ENCODE data around the gene GYS2.

- TF ChIP-seq ZFP3 (CRISPR knock-in tag; IDR thresholded peaks at IDR 0.05) (no peak), ZNF8 (CRISPR knock-in tag; IDR thresholded peaks at IDR 0.05) (no peak), PATZ1 (CRISPR knock-in tag; IDR thresholded peaks at IDR 0.05; ENCODE audit: borderline replicate concordance) (no peak), CSRNP3 (CRISPR knock-in tag; IDR thresholded peaks at IDR 0.05) (no peak), ARNTL (CRISPR knock-in tag; IDR thresholded peaks at IDR 0.05; ENCODE audit: borderline replicate concordance, low read depth) (no peak), GLIS3 (CRISPR knock-in tag; IDR thresholded peaks at IDR 0.05) (no peak), RARB (CRISPR knock-in tag; IDR thresholded peaks at IDR 0.05) (no peak), ZFP30 (CRISPR knock-in tag; IDR thresholded peaks at IDR 0.05) (no peak), ZNF70 (CRISPR knock-in tag; IDR thresholded peaks at IDR 0.05) (no peak), CSDC2 (CRISPR knock-in tag; IDR thresholded peaks at IDR 0.05) (no peak)
- TF ChIP-seq, protein P1, sequence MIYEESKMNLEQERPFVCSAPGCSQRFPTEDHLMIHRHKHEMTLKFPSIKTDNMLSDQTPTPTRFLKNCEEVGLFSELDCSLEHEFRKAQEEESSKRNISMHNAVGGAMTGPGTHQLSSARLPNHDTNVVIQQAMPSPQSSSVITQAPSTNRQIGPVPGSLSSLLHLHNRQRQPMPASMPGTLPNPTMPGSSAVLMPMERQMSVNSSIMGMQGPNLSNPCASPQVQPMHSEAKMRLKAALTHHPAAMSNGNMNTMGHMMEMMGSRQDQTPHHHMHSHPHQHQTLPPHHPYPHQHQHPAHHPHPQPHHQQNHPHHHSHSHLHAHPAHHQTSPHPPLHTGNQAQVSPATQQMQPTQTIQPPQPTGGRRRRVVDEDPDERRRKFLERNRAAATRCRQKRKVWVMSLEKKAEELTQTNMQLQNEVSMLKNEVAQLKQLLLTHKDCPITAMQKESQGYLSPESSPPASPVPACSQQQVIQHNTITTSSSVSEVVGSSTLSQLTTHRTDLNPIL (CRISPR knock-in tag; IDR thresholded peaks at IDR 0.05; ENCODE audit: low read depth), result no peak
- TF ChIP-seq, protein P2, sequence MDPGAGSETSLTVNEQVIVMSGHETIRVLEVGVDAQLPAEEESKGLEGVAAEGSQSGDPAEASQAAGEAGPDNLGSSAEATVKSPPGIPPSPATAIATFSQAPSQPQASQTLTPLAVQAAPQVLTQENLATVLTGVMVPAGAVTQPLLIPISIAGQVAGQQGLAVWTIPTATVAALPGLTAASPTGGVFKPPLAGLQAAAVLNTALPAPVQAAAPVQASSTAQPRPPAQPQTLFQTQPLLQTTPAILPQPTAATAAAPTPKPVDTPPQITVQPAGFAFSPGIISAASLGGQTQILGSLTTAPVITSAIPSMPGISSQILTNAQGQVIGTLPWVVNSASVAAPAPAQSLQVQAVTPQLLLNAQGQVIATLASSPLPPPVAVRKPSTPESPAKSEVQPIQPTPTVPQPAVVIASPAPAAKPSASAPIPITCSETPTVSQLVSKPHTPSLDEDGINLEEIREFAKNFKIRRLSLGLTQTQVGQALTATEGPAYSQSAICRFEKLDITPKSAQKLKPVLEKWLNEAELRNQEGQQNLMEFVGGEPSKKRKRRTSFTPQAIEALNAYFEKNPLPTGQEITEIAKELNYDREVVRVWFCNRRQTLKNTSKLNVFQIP (CRISPR knock-in tag; IDR thresholded peaks at IDR 0.05; ENCODE audit: borderline replicate concordance, low read depth), result no peak
- TF ChIP-seq, protein P3, sequence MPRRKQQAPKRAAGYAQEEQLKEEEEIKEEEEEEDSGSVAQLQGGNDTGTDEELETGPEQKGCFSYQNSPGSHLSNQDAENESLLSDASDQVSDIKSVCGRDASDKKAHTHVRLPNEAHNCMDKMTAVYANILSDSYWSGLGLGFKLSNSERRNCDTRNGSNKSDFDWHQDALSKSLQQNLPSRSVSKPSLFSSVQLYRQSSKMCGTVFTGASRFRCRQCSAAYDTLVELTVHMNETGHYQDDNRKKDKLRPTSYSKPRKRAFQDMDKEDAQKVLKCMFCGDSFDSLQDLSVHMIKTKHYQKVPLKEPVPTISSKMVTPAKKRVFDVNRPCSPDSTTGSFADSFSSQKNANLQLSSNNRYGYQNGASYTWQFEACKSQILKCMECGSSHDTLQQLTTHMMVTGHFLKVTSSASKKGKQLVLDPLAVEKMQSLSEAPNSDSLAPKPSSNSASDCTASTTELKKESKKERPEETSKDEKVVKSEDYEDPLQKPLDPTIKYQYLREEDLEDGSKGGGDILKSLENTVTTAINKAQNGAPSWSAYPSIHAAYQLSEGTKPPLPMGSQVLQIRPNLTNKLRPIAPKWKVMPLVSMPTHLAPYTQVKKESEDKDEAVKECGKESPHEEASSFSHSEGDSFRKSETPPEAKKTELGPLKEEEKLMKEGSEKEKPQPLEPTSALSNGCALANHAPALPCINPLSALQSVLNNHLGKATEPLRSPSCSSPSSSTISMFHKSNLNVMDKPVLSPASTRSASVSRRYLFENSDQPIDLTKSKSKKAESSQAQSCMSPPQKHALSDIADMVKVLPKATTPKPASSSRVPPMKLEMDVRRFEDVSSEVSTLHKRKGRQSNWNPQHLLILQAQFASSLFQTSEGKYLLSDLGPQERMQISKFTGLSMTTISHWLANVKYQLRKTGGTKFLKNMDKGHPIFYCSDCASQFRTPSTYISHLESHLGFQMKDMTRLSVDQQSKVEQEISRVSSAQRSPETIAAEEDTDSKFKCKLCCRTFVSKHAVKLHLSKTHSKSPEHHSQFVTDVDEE (CRISPR knock-in tag; IDR thresholded peaks at IDR 0.05), result no peak
Measured at GRCh38 chr12:21651821-21652220, 47.2 kb upstream of the GYS2 start.

All from SK-N-SH treated with all-trans-retinoic acid at 6 μM for 48 hours (cell line).